HepG2 (cell line): ENCODE data around the gene ABT1.

Experiments used
- DPF2 ChIP-seq: sonication (generic); formaldehyde crosslinking; IDR thresholded peaks from 2 replicates; pipeline ENCODE4 v1.4.0; 2020; ENCODE audit warnings: mild to moderate bottlenecking, low read depth, missing genetic modification reagents, borderline replicate concordance
- KDM3A ChIP-seq: IDR thresholded peaks from 2 replicates; pipeline ENCODE4 v1.6.1; 2018; ENCODE audit warnings: low read depth, missing compliant biosample characterization
- PRDM15 ChIP-seq: sonication (generic); formaldehyde crosslinking; IDR thresholded peaks from 2 replicates; pipeline ENCODE4 v1.4.0; 2020; ENCODE audit warnings: missing genetic modification reagents
- TAF1 ChIP-seq: sonication (generic); formaldehyde crosslinking; IDR thresholded peaks from 2 replicates; pipeline ENCODE4 v1.4.0; 2020; ENCODE audit warnings: missing genetic modification reagents
- ZBTB8A ChIP-seq: sonication (generic); formaldehyde crosslinking; IDR thresholded peaks from 2 replicates; pipeline ENCODE4 v1.4.0; 2020; ENCODE audit warnings: mild to moderate bottlenecking, low read depth, missing genetic modification reagents, borderline replicate concordance
- ZNF746 ChIP-seq: sonication (generic); formaldehyde crosslinking; IDR thresholded peaks from 2 replicates; pipeline ENCODE4 v1.8.0; 2022; ENCODE audit warnings: mild to moderate bottlenecking, missing genetic modification reagents

GRCh38 chr6:26629359-26629758 lies 32.6 kb downstream of the ABT1 start:
- TF ChIP-seq ZBTB8A (no peak), ZNF746 (CRISPR knock-in tag) (no peak), PRDM15 (CRISPR knock-in tag) (no peak), KDM3A (CRISPR knock-in tag) (no peak), TAF1 (CRISPR knock-in tag) (no peak), DPF2 (CRISPR knock-in tag) (no peak)
